Left lung (tissue), 10 donors: ENCODE results near the gene COX11. TPM values are rescaled to one million over a fixed set of nuclear protein-coding genes. Genes with fewer than 3 reads are reported as not detected.

Experiments used
- ATAC-seq: fragments of 200-7000 bp; cut with Tn5 transposase; one replicate; pipeline ENCODE4 v1.9.1; 2020; ENCODE audit warnings: moderate library complexity
- DNase-seq, 4 donors: peaks; one replicate each; pipeline ENCODE4 v3.0.0-alpha.2; 2013 to 2020
- H3K27ac ChIP-seq, 2 donors: fragments of 200-600 bp; sonication (generic) in 1 of 2; one replicate each; pipeline versions ENCODE4 v1.5.0 to v1.8.0; 2020 to 2021
- H3K27me3 ChIP-seq, 2 donors: fragments of 200-600 bp; sonication (generic) in 1 of 2; one replicate each; pipeline versions ENCODE4 v1.5.0 to v1.8.0; 2020 to 2021
- H3K36me3 ChIP-seq, 2 donors: fragments of 200-600 bp; sonication (generic) in 1 of 2; one replicate each; pipeline versions ENCODE4 v1.5.0 to v1.8.0; 2020 to 2021
- H3K4me1 ChIP-seq, 2 donors: fragments of 200-600 bp; one replicate each; pipeline ENCODE4 v1.8.0; 2021
- H3K4me3 ChIP-seq, 2 donors: fragments of 200-600 bp; sonication (generic) in 1 of 2; one replicate each; pipeline versions ENCODE4 v1.5.0 to v1.8.0; 2020 to 2021; ENCODE audit warnings: mild to moderate bottlenecking in 1 of 2
- H3K9me3 ChIP-seq, 2 donors: fragments of 200-600 bp; sonication (generic) in 1 of 2; one replicate each; pipeline versions ENCODE4 v1.5.0 to v1.8.0; 2020 to 2021
- CTCF ChIP-seq, 2 donors: fragments of 200-600 bp; sonication (generic) in 1 of 2; IDR thresholded peaks; one replicate each; pipeline versions ENCODE4 v1.5.0 to v1.8.0; 2021; ENCODE audit warnings: antibody characterized with exemption in 2 of 2
- intact Hi-C, 2 donors: fragments of 100-400 bp; cut with DNase I; formaldehyde crosslinking; loops; one replicate each; pipeline versions ENCODE4 v1.11.2 to v1.14.2; 2022
- polyA plus RNA-seq, 6 donors: library from polyadenylated mRNA; unstranded; fragments of 120-200 nt; gene quantifications; one replicate each; pipeline ENCODE4 v1.2.1, GENCODE V29; 2013; ENCODE audit not compliant: insufficient read length in 6 of 6
- total RNA-seq, 2 donors: library from RNA; stranded (reverse); fragmentation: NEBNext Ultra II Directional; extraction: Animal tissue kit (Norgen Biotek cat#: 25700); gene quantifications; one replicate each; pipeline ENCODE4 v1.2.1, GENCODE V29; 2021
- donor health status: DM: no; HTN: yes; CAD: no.
- donor health status: DM: no; HTN: no; CAD: no.

The COX11 gene
- total and polyA plus RNA-seq, 8 donors = 39.0 to 99.4 (median 86.2) TPM

- no peaks in the 10 kb centered on the region for H3K36me3 ChIP-seq
- H3K27ac ChIP-seq = no peak overlapping the region
- DNase-seq (no peak), ATAC-seq (no peak)
- no peaks in the 10 kb centered on the region for H3K4me1 ChIP-seq
- H3K9me3 ChIP-seq = peaks cover 0 to 5% of the 10 kb centered on the region in 2 donors
- no peak for TF ChIP-seq CTCF (IDR thresholded peaks at IDR 0.05)
- intact Hi-C loops = no loop called here
- no peaks in the 10 kb centered on the region for H3K27me3 ChIP-seq
- no peak overlapping the region for H3K4me3 ChIP-seq
These were observed 17.0 kb upstream of the COX11 start for GRCh38 chr17:54985476-54985875.

GRCh38 chr17:54983260-54983659, 14.8 kb upstream of the COX11 start:
- DNase-seq (no peak), ATAC-seq (no peak)
- Histone ChIP-seq H3K27ac (peak overlapping the region in 1 of 2 donors; percentile 50), H3K9me3 (peaks cover 0 to 12% of the 10 kb centered on the region in 2 donors), H3K36me3 (no peaks in the 10 kb centered on the region), H3K27me3 (no peaks in the 10 kb centered on the region), H3K4me3 (no peak overlapping the region), H3K4me1 (peaks cover 0 to 4% of the 10 kb centered on the region in 2 donors)
- intact Hi-C loops = no loop called here
- no peak for TF ChIP-seq CTCF (IDR thresholded peaks at IDR 0.05)

- Histone ChIP-seq H3K4me1 (peaks cover 0 to 4% of the 10 kb centered on the region in 2 donors), H3K4me3 (no peak overlapping the region), H3K36me3 (no peaks in the 10 kb centered on the region), H3K9me3 (peaks cover 0 to 12% of the 10 kb centered on the region in 2 donors), H3K27me3 (no peaks in the 10 kb centered on the region), H3K27ac (peak overlapping the region in 1 of 2 donors; percentile 50)
- ATAC-seq (peak; percentile 43), DNase-seq (no peak)
- no peak for TF ChIP-seq CTCF (IDR thresholded peaks at IDR 0.05)
- intact Hi-C loops = no loop called here
These were observed 13.9 kb upstream of the COX11 start for GRCh38 chr17:54982399-54982798.

- H3K36me3 ChIP-seq = no peaks in the 10 kb centered on the region
- H3K9me3 ChIP-seq = peaks cover 0 to 12% of the 10 kb centered on the region in 2 donors
- no peak for TF ChIP-seq CTCF (IDR thresholded peaks at IDR 0.05)
- intact Hi-C loops = no loop called here
- DNase-seq (no peak), ATAC-seq (no peak)
- peaks cover 0 to 4% of the 10 kb centered on the region in 2 donors for H3K4me1 ChIP-seq
- no peaks in the 10 kb centered on the region for H3K27me3 ChIP-seq
- H3K4me3 ChIP-seq = no peak overlapping the region
- no peak overlapping the region for H3K27ac ChIP-seq
These were observed 11.9 kb upstream of the COX11 start for GRCh38 chr17:54980375-54980774.

GRCh38 chr17:54979657-54980056, 11.2 kb upstream of the COX11 start:
- peak in 1 of 4 donors; percentile 23 for DNase-seq
- H3K4me1 ChIP-seq = peaks cover 0 to 4% of the 10 kb centered on the region in 2 donors
- no peak for ATAC-seq
- TF ChIP-seq CTCF (IDR thresholded peaks at IDR 0.05) = no peak
- intact Hi-C loops = no loop called here
- H3K27ac ChIP-seq = no peak overlapping the region
- peaks cover 0 to 12% of the 10 kb centered on the region in 2 donors for H3K9me3 ChIP-seq
- H3K27me3 ChIP-seq = no peaks in the 10 kb centered on the region
- H3K4me3 ChIP-seq = no peak overlapping the region
- H3K36me3 ChIP-seq = no peaks in the 10 kb centered on the region
